K562 (cell line): ENCODE data around the gene EVC.

Experiments
- CBX8 ChIP-seq: fragments of 200-600 bp; sonication (generic); IDR thresholded peaks from 2 replicates; pipeline ENCODE4 v1.6.1; 2012; ENCODE audit warnings: borderline replicate concordance, mixed run types, low read depth, mild to moderate bottlenecking, moderate library complexity, mixed read lengths, low read length, control low read depth, inconsistent platforms; ENCODE audit not compliant: poor library complexity, severe bottlenecking; ENCODE audit errors: extremely low read depth
- CHD2 ChIP-seq: IDR thresholded peaks from 2 replicates; pipeline ENCODE4 v1.6.1; 2011; ENCODE audit warnings: low read depth, low read length
- CTCF ChIP-seq, 3 experiments: IDR thresholded peaks in 2 of 3; conservative IDR thresholded peaks in 1 of 3; 2 replicates each; pipeline ENCODE4 v1.5.1; 2011 to 2012; ENCODE audit warnings: low read length in 3 of 3, mild to moderate bottlenecking in 3 of 3, control low read depth in 2 of 3, improper control_type of control experiment in 1 of 3, inconsistent platforms in 1 of 3, low read depth in 1 of 3, mixed read lengths in 1 of 3, moderate library complexity in 1 of 3; ENCODE audit not compliant: insufficient read depth in 2 of 3
- EZH2 ChIP-seq: IDR thresholded peaks from 2 replicates; pipeline ENCODE4 v1.6.1; 2012; ENCODE audit warnings: low read depth, mild to moderate bottlenecking, inconsistent platforms, low read length, borderline replicate concordance
- MAX ChIP-seq: sonication (generic); formaldehyde crosslinking; IDR thresholded peaks from 2 replicates; pipeline ENCODE4 v1.9.0; 2022; ENCODE audit warnings: mild to moderate bottlenecking, missing genetic modification reagents
- POLR2A ChIP-seq: fragments of 450-650 bp; conservative IDR thresholded peaks from 2 replicates; pipeline ENCODE4 v1.6.1; 2016
- RNF2 ChIP-seq: sonication (generic); IDR thresholded peaks from 2 replicates; pipeline ENCODE4 v1.6.1; 2016
- ZNF263 ChIP-seq: sonication (generic); formaldehyde crosslinking; IDR thresholded peaks from 2 replicates; pipeline ENCODE4 v1.8.0; 2022; ENCODE audit warnings: mild to moderate bottlenecking, missing genetic modification reagents, borderline replicate concordance

GRCh38 chr4:5851637-5852301, 140.8 kb downstream of the EVC start:
- TF ChIP-seq POLR2A (no peak), CHD2 (no peak), EZH2 (no peak), ZNF263 (CRISPR knock-in tag) (no peak), MAX (no peak), CTCF (IDR thresholded peaks at IDR 0.05 in 2 of 3, conservative IDR thresholded peaks at IDR 0.05 in 1 of 3; ENCODE audit: insufficient read depth in 2 of 3, low read depth in 1 of 3, low read length in 3 of 3) (no peak), RNF2 (no peak), CBX8 (no peak)
